GM19239 (cell line): ENCODE results near the gene PITRM1.

Source experiments
- DNase-seq: peaks from one replicate; pipeline ENCODE4 v3.0.0; 2011; ENCODE audit warnings: low spot score; ENCODE audit not compliant: insufficient read length
- FAIRE-seq: peaks from 2 replicates; lab custom pipeline; 2011; peaks lifted over from hg19 to GRCh38; lab: Jason Lieb, UNC

The PITRM1 gene

DNA sequence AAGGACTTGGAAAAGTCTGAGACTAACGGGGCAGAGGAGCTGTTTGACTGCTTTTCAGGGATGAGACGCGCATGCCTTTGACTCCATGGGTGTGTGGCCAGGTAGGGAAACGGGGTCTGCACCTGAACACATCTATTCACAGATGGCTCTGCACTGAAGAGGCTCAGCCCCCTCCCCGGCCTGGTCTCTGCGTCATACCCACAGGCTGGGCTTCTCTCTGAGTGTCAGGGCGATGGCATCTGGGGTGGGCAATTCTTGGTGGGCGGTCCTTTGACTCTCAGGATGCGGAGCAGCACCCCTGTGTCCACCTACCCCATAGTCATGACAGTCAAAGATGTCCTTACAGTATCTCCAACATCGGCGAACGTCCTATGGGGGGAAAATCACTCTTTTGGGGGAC, 82.2 kb downstream of the PITRM1 start:
- DNase-seq (no peak), FAIRE-seq (no peak)
